ENCODE results near the gene NMT1.

GRCh38 chr17:45063198-45063597, 2.1 kb downstream of the NMT1 start:
- TF ChIP-seq, protein P1, sequence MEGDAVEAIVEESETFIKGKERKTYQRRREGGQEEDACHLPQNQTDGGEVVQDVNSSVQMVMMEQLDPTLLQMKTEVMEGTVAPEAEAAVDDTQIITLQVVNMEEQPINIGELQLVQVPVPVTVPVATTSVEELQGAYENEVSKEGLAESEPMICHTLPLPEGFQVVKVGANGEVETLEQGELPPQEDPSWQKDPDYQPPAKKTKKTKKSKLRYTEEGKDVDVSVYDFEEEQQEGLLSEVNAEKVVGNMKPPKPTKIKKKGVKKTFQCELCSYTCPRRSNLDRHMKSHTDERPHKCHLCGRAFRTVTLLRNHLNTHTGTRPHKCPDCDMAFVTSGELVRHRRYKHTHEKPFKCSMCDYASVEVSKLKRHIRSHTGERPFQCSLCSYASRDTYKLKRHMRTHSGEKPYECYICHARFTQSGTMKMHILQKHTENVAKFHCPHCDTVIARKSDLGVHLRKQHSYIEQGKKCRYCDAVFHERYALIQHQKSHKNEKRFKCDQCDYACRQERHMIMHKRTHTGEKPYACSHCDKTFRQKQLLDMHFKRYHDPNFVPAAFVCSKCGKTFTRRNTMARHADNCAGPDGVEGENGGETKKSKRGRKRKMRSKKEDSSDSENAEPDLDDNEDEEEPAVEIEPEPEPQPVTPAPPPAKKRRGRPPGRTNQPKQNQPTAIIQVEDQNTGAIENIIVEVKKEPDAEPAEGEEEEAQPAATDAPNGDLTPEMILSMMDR (IDR thresholded peaks at IDR 0.05; ENCODE audit: poor library complexity) = no peak
- no peak for TF ChIP-seq EZH2 (IDR thresholded peaks at IDR 0.05; ENCODE audit: borderline replicate concordance)
